Stimulated activated CD4-positive, alpha-beta T cell treated with anti-CD3 and anti-CD28 coated beads, Interleukin-2, amount 100 ng/mL, for 24 hours (primary cell): ENCODE measurements around the gene RASGRP1.

ENCODE experiments used
- DNase-seq, 2 donors: peaks; one replicate each; pipeline ENCODE4 v3.0.0-alpha.2; 2020

Gene RASGRP1

GRCh38 chr15:38535491-38536200 lies 29.0 kb downstream of the RASGRP1 start:
- DNase-seq = no peak

GRCh38 chr15:38534691-38535090 lies 29.9 kb downstream of the RASGRP1 start:
- DNase-seq = no peak

- DNase-seq = no peak
Observed at GRCh38 chr15:38533926-38534325, 30.7 kb downstream of the RASGRP1 start.

- DNase-seq = no peak
Observed at GRCh38 chr15:38533416-38533915, 31.1 kb downstream of the RASGRP1 start.

GRCh38 chr15:38532728-38533127 lies 31.9 kb downstream of the RASGRP1 start:
- no peak for DNase-seq

- no peak for DNase-seq
Observed at GRCh38 chr15:38531509-38531908, 33.1 kb downstream of the RASGRP1 start.

- DNase-seq = peak; percentile 24 to 40
Observed at GRCh38 chr15:38530113-38530512, 34.5 kb downstream of the RASGRP1 start.

GRCh38 chr15:38528294-38528693 lies 36.3 kb downstream of the RASGRP1 start:
- DNase-seq = no peak

- no peak for DNase-seq
Observed at GRCh38 chr15:38526158-38526557, 38.5 kb downstream of the RASGRP1 start.

GRCh38 chr15:38525489-38525888 lies 39.1 kb downstream of the RASGRP1 start:
- DNase-seq = no peak

GRCh38 chr15:38524156-38524555 lies 40.5 kb downstream of the RASGRP1 start:
- no peak for DNase-seq

GRCh38 chr15:38522922-38523321 lies 41.7 kb downstream of the RASGRP1 start:
- DNase-seq = no peak

GRCh38 chr15:38521316-38521715 lies 43.3 kb downstream of the RASGRP1 start:
- DNase-seq = no peak

GRCh38 chr15:38520035-38520434 lies 44.6 kb downstream of the RASGRP1 start:
- no peak for DNase-seq

- DNase-seq = no peak
Observed at GRCh38 chr15:38518084-38518483, 46.5 kb downstream of the RASGRP1 start.

- DNase-seq = no peak
Observed at GRCh38 chr15:38517312-38517975, 47.2 kb downstream of the RASGRP1 start.

- no peak for DNase-seq
Observed at GRCh38 chr15:38516626-38517025, 48.0 kb downstream of the RASGRP1 start.

- no peak for DNase-seq
Observed at GRCh38 chr15:38514601-38515000, 50.0 kb downstream of the RASGRP1 start.

GRCh38 chr15:38512901-38513300 lies 51.7 kb downstream of the RASGRP1 start:
- DNase-seq = no peak

- no peak for DNase-seq
Observed at GRCh38 chr15:38509152-38509551, 55.5 kb downstream of the RASGRP1 start.

- no peak for DNase-seq
Observed at GRCh38 chr15:38508647-38509046, 56.0 kb downstream of the RASGRP1 start.

GRCh38 chr15:38507570-38507969 lies 57.0 kb downstream of the RASGRP1 start:
- no peak for DNase-seq

GRCh38 chr15:38506997-38507396 lies 57.6 kb downstream of the RASGRP1 start:
- no peak for DNase-seq

- no peak for DNase-seq
Observed at GRCh38 chr15:38504680-38505467, 59.7 kb downstream of the RASGRP1 start.
